Measurements from ENCODE around the gene CYP26A1.

GRCh38 chr10:93088466-93088865 lies 14.8 kb downstream of the CYP26A1 start:
- TF ChIP-seq CTCF (conservative IDR thresholded peaks at IDR 0.05; ENCODE audit: low read length) (no peak), EZH2phosphoT487 (IDR thresholded peaks at IDR 0.05; ENCODE audit: borderline replicate concordance) (no peak)

Data from Loucy (cell line).